Glomerular visceral epithelial cell (primary cell): ENCODE results near the gene MXD3.
A peak's percentile ranks its signal among the peaks of the same experiment; 100 is the strongest.
"Not testable (repeated sequence)": the region's sequence is repeated elsewhere in the genome, so short reads cannot be mapped to it uniquely, and the experiment has no call there.

ENCODE experiments used
- DNase-seq: peaks from one replicate; pipeline ENCODE4 v3.0.0-alpha.2; 2016; ENCODE audit errors: extremely low spot score

Gene MXD3

DNA sequence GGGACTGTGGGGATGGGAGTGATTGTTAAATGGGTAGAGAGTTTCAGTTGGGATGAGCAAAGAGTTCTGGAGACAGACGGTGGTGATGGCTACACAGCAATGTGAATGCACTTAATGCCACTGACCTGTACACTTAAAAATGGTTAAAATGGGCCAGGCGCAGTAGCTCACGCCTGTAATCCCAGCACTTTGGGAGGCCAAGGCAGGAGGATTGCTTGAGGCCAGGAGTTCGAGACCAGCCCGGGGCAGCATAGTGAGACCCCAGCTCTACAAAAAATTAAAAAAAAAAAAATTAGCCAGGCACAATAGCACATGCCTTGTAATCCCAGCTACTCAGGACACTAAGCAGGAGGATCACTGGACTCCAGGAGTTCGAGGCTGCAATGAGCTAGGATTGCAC, 32.1 kb upstream of the MXD3 start:
- no peak for DNase-seq

DNA sequence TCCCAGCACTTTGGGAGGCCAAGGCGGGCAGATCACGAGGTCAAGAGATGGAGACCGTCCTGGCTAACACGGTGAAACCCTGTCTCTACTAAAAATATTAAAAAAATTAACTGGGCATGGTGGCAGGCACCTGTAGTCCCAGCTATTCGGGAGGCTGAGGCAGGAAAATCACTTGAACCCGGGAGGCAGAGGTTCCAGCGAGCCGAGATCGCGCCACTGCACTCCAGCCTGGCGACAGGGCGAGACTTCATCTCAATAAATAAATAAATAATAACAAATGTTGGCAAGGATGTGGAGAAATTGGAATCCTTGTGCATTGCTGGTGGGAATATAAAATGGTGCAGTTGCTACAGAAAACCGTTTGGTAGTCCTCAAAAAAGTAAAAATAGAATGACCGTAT, 31.3 kb upstream of the MXD3 start:
- not testable (repeated sequence) for DNase-seq

GRCh38 chr5:177339107-177339638, 27.5 kb upstream of the MXD3 start:
- no peak for DNase-seq

DNA sequence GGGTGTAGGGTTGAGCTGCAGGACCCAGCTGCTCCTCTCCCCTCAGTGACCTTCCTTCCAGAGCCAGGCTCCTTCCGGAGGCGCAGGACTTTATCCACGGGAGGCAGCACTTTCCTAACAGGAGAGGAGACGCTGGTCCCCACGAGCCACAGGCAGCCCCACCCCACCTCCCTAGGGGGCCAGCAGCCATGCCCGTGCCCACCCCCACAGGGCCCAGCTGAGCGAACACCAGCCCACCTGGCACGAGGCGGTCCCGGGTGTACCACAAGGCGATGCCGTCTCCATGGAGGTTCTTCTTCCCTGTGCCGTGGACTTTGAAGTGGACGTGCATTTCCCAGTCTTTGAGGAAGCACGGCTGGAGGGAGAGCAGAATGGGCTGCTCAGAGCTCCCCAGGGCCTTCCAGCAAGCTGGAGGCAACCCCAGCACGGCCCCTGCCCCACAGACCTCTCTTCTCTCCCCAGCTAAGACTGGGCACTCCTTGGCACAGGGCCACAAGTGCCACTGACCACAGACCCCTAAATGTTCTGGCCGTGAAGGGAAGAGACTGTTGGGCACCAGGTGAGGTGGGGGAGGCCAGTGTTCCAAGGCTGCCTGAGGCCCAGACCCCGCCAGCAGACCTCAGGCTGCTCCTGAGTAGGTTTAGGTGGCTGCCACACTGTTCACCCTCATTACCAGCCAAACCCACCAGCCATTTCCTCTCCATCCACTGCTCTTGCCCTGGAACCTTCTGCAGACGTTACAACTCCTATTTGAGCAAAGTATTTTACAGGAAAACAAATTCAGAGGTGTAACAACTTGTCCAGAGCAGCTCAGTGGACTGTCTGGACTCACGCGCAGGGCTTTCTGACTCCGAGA, 26.8 kb upstream of the MXD3 start:
- DNase-seq: no peak

DNA sequence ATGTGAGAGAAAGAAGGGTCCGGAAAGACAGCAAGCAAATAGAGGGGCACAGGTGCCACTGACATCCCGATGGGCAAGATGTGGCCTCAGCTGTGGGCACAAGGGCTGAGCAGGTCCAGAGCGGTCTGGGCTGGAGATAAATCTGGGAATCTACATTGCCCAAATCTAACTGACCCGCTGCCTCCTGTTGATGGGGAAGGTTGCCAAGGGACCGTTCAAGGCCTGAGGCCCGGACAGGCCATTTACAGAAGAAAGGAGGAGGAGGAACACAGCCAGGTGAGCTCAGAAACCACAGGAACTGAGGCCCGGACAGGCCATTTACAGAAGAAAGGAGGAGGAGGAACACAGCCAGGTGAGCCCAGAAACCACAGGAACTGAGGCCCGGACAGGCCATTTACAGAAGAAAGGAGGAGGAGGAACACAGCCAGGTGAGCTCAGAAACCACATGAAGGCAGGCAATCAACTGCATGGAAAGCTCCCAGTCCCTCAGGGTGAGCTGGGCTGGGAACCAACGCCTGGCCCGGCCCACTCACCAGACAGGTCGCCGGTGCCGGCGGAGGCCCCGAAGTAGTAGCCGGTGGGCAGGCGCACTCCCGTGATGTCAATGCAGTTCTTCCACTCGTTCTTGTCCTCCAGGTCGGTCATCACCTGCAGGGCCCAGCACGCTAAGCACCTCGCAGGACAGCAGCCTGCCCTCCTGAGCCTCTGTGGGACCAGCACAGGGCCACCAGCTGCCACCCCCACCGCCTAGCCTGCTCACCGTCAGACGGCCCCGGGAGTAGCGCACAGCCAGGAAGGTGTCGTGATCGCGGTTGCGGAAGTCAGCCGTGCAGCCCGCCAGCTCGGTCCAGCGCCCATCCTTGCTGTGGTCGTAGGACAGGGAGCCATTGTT, 25.2 kb upstream of the MXD3 start:
- DNase-seq: no peak

GRCh38 chr5:177336112-177336511, 24.4 kb upstream of the MXD3 start:
- peak; percentile 44 for DNase-seq

DNA sequence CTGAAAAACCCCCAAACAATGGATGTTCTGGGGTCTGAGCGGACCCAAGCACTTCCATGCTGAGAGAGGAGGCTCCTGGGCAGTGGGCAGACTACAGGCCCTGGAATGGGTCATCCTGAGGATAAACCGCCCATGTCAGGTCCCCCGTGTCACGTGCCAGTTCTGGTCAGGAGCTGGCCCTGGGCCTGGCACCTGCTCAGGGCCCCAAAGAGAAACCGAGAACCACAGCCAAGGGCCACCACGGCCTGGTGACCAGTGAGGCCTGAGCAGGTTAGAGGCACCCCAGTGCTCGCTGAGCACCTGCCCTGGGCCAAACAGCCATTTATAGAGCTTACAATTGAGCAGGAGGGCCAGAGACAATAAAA, 24.0 kb upstream of the MXD3 start:
- no peak for DNase-seq

DNA sequence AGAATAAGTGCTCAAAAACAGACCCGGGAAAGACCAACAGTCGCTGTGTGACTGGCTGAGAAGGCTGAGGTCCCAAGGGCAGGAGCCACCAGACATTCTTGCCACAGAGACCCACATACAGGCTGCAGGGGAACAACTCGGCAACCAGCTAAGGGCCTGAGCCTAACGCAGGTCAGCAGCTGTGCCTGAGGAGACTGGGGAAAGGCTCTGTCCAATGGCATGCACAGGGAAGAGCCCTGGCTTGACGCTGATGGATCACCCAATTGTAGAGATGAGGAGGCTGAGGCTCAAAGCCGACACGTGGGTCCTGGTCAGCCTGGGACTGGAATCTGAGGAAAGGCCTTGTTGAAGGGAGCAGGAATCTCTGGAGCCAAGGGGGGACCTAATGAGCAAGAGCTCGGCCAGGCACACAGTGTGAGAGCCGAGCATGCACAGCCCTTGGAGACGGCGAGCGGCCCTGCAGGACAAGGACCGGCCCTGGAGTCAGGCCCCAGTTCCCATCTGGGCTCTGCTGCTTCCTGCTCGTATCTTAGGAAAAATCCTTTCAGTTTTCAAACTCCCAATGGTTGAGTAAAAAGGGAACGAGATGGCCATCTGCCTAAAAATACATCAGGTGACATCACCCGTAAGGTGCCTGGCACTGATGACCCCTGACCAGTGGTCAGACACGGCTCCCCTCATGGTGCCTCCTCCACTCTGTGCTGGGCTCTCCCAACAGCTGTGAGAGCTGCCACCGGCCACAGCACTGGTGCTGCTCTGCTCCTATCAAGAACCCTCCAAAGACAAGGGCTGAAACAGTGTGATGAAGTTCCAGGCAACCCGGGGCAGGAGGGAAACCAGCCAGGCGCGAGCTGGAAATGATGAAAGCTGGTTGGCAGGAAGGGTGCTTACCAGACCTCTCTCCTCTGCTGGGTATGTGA, 23.3 kb upstream of the MXD3 start:
- DNase-seq: no peak

DNA sequence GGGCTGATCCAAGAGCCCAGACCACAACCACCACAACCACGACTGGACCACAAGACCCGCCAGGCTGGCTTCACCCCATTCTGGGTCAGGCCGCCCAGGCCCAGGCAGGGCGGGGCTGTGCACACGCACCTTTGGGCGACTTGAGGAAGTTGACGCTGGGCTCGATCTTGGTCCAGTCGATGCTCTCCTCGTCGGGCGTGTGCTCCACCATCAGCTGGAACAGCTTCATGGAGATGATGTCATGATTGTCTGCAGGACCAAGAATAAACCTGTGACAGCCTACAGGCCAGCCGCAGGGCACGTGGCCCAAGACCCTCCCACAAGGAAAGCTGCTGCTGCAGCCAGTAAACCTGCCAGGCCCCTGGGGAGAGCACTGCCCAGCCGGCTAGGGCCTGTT, 22.5 kb upstream of the MXD3 start:
- no peak for DNase-seq

DNA sequence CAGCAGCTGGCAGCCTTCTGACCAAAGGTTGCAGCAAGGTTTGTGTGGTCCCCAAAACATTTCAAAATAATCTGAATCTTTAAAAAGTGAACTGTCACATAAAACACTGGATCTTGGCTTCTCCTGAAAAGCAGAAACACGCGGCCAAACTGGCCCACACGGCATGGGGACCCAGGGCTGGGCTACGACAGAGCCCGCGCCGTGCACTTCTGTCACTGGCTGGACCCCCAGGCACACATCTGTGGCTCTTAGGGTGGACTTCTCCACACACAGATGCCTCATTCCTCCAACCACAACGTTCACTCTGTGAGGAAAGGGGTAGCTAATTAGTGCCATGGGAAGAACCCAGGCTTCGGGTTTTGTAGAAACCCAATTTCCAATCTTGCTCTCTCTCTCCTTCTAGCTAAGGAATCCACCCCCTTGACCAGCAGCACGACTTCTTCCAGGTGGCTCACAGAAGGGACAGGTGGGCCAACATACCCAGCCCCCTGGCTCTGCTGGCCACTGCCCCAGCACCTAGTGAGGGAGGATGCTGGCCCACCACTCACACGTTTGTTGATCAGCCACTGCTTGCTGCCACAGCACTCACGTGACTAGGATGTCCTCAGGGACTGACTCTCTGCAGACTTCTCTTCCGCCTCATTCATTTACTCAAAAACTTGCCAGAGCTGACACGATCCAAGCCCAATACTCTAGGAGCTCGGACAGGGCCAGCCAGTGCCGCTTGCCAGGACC, 21.9 kb upstream of the MXD3 start:
- DNase-seq: no peak

GRCh38 chr5:177332896-177333260, 21.2 kb upstream of the MXD3 start:
- no peak for DNase-seq

- no peak for DNase-seq
These were observed 20.6 kb upstream of the MXD3 start for GRCh38 chr5:177332031-177332895.

DNA sequence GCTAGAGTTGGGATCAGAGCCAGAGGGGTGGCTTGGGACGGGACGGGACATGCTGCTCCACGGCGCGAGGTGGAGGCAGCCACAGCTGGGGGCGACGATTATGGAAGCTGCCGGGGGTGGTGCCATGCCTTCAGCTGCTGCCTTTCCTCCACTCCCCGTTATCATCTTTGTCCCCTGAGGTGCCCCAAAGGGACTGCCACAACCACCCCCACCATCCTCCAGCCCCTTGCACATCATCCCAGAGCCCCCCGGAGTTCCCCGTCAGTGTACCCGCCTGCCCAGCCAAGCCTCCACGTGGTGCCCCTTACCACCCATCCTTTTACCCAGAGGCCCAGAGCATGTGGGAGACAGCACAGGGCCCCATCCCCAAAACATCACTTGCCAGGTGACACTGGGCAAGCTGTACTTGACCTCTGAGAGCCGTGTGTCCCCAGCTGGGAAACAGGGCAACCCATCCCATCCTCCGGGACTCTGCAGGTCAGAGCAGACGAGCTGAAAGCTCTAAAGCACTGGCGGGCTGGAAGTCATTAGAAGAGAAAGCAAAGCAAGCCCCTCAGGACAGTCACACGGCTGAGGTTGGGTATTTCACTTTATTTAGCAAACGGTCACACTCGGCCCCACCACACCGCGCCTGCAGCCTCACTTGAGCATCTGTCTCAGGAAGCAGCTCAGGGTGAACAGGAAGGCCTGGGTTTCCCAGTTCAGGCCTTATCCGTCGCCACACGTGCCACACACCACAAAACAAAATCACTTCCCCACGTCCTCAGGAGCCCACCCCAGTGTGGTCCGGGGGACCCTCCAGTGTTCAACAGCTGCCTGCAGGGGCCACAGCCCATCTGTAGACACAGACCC, 19.5 kb upstream of the MXD3 start:
- DNase-seq: no peak

- DNase-seq: no peak
These were observed 18.2 kb upstream of the MXD3 start for GRCh38 chr5:177329883-177330282.

DNA sequence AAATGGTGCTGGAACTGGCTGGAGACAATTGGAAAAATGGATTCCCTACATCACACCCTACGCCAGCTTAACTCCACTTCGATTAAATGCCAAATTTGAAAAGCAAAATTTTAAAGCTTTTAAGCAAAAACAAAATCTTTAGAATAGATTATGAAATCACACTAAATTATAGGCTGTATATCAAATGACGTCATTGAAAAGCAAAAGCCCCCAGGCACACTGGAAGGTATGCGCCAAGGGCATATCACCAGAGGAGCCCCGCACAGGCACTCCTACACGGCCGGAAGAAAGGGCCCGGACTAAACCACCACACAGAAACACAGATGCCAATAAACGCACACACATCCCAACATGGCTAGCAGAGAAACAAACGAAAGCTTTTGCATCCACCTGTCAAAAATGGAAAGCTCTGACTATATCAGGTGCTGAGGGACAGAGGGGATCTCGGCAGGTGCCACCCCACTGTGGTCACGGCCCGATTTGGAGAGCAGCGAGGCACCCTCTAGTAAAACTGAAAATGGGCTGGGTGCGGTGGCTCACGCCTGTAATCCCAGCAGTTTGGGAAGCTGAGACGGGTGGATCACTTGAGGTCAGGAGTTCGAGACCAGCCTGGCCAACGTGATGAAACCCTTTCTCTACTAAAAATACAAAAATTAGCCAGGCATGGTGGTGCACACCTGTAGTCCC, 17.0 kb upstream of the MXD3 start:
- no peak for DNase-seq

GRCh38 chr5:177327539-177328522, 16.1 kb upstream of the MXD3 start:
- peak; percentile 69 for DNase-seq

DNA sequence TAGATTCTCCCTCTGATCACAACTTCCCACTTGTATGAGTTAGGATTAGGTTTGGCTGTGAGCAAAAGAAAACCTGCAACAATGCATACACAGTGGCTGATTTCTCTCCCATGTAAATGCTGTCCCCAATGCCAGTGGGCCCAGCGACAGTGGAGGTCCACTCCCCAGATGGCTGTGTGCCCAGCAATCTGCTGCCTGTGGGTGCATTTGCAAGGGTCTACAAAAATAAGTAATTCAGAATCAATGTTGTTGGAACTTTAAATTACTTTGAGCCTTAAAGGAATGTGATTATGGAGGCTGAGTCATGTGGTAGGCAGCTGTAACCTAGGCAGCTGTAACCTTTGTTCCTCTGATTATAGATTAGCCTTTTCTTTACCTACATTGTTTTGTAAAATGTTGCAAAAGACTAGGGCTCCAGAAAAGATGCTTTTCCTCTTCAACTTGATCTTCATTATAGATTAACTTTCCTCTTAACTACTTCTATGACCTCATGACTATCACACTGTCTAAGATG, 14.2 kb upstream of the MXD3 start:
- no peak for DNase-seq
